ENCODE measurements around the gene CEP63. TPM values are rescaled to one million over a fixed set of nuclear protein-coding genes. Genes with fewer than 3 reads are reported as not detected.

The CEP63 gene
- total RNA-seq, 1 donor from 2014 or later = 17.8 TPM

GRCh38 chr3:134527538-134528186 lies 41.8 kb downstream of the CEP63 start:
- Histone ChIP-seq H3K36me3 (ENCODE audit: control insufficient read depth, insufficient read depth, low read length) (no peaks in the 10 kb centered on the region), H3K27me3 (ENCODE audit: control insufficient read depth, insufficient read depth, low read length) (no peaks in the 10 kb centered on the region), H3K4me3 (ENCODE audit: low read depth, low read length) (no peak overlapping the region)
- TF ChIP-seq CTCF (IDR thresholded peaks at IDR 0.05; ENCODE audit: insufficient read depth, low read length, poor library complexity, severe bottlenecking) = no peak
- DNase-seq (ENCODE audit: low read depth) = no peak

- Histone ChIP-seq H3K4me3 (ENCODE audit: low read depth, low read length) (no peak overlapping the region), H3K27me3 (ENCODE audit: control insufficient read depth, insufficient read depth, low read length) (no peaks in the 10 kb centered on the region), H3K36me3 (ENCODE audit: control insufficient read depth, insufficient read depth, low read length) (no peaks in the 10 kb centered on the region)
- TF ChIP-seq CTCF (IDR thresholded peaks at IDR 0.05; ENCODE audit: insufficient read depth, low read length, poor library complexity, severe bottlenecking) = no peak
- DNase-seq (ENCODE audit: low read depth) = no peak
Measured at GRCh38 chr3:134533493-134533892, 47.6 kb downstream of the CEP63 start.

GRCh38 chr3:134535186-134535970 lies 49.5 kb downstream of the CEP63 start:
- DNase-seq (ENCODE audit: low read depth) = no peak
- H3K36me3 ChIP-seq (ENCODE audit: control insufficient read depth, insufficient read depth, low read length) = no peaks in the 10 kb centered on the region
- no peak for TF ChIP-seq CTCF (IDR thresholded peaks at IDR 0.05; ENCODE audit: insufficient read depth, low read length, poor library complexity, severe bottlenecking)

GRCh38 chr3:134536781-134537180 lies 50.9 kb downstream of the CEP63 start:
- no peak for DNase-seq (ENCODE audit: low read depth)
- Histone ChIP-seq H3K27me3 (ENCODE audit: control insufficient read depth, insufficient read depth, low read length) (no peaks in the 10 kb centered on the region), H3K36me3 (ENCODE audit: control insufficient read depth, insufficient read depth, low read length) (no peaks in the 10 kb centered on the region), H3K4me3 (ENCODE audit: low read depth, low read length) (no peak overlapping the region)
- no peak for TF ChIP-seq CTCF (IDR thresholded peaks at IDR 0.05; ENCODE audit: insufficient read depth, low read length, poor library complexity, severe bottlenecking)

More at GRCh38 chr3:134535186-134535970, 49.5 kb downstream of the CEP63 start:
- Histone ChIP-seq H3K4me3 (ENCODE audit: low read depth, low read length) (no peak overlapping the region), H3K27me3 (ENCODE audit: control insufficient read depth, insufficient read depth, low read length) (no peaks in the 10 kb centered on the region)

GRCh38 chr3:134542287-134542958 lies 56.6 kb downstream of the CEP63 start:
- Histone ChIP-seq H3K27me3 (ENCODE audit: control insufficient read depth, insufficient read depth, low read length) (no peaks in the 10 kb centered on the region), H3K4me3 (ENCODE audit: low read depth, low read length) (no peak overlapping the region), H3K36me3 (ENCODE audit: control insufficient read depth, insufficient read depth, low read length) (no peaks in the 10 kb centered on the region)
- TF ChIP-seq CTCF (IDR thresholded peaks at IDR 0.05; ENCODE audit: insufficient read depth, low read length, poor library complexity, severe bottlenecking) = no peak
- DNase-seq (ENCODE audit: low read depth) = no peak
